H9 (cell line): Measurements from ENCODE around the gene DPF3. TPM values are rescaled to one million over a fixed set of nuclear protein-coding genes. Genes with fewer than 3 reads are reported as not detected.

ENCODE experiments used
- DNase-seq: peaks from one replicate; pipeline ENCODE4 v3.0.0-alpha.2; 2017
- H2AFZ ChIP-seq: one replicate; pipeline ENCODE4 v1.6.1; 2013; ENCODE audit warnings: mild to moderate bottlenecking, low read length, control low read depth, moderate library complexity
- H2AK5ac ChIP-seq: 2 replicates; pipeline ENCODE4 v1.6.1; 2013; ENCODE audit warnings: low read length, control low read depth, mixed read lengths; ENCODE audit not compliant: insufficient read length
- H2BK120ac ChIP-seq: one replicate; pipeline ENCODE4 v1.6.1; 2013; ENCODE audit warnings: low read depth, mild to moderate bottlenecking, low read length, control low read depth, inconsistent platforms; ENCODE audit not compliant: poor library complexity, severe bottlenecking
- H2BK12ac ChIP-seq: 2 replicates; pipeline ENCODE4 v1.6.1; 2013; ENCODE audit warnings: low read length, control low read depth, mixed read lengths, low read depth; ENCODE audit not compliant: insufficient read length
- H2BK15ac ChIP-seq: 2 replicates; pipeline ENCODE4 v1.6.1; 2013; ENCODE audit warnings: low read depth, low read length, control low read depth
- H2BK20ac ChIP-seq: one replicate; pipeline ENCODE4 v1.6.1; 2013; ENCODE audit warnings: low read depth, mild to moderate bottlenecking, low read length, control low read depth, inconsistent platforms; ENCODE audit not compliant: poor library complexity, severe bottlenecking
- H2BK5ac ChIP-seq: 2 replicates; pipeline ENCODE4 v1.6.1; 2013; ENCODE audit warnings: low read length, control low read depth, mixed read lengths; ENCODE audit not compliant: insufficient read length
- H3K14ac ChIP-seq: 2 replicates; pipeline ENCODE4 v1.6.1; 2013; ENCODE audit warnings: low read length, control low read depth; ENCODE audit not compliant: insufficient read depth
- H3K18ac ChIP-seq: 2 replicates; pipeline ENCODE4 v1.6.1; 2013; ENCODE audit warnings: low read depth, mild to moderate bottlenecking, mixed read lengths, low read length, control low read depth; ENCODE audit not compliant: insufficient read length
- H3K23ac ChIP-seq: 2 replicates; pipeline ENCODE4 v1.6.1; 2013; ENCODE audit warnings: low read length, control low read depth, mixed read lengths, low read depth; ENCODE audit not compliant: insufficient read length
- H3K23me2 ChIP-seq: 2 replicates; pipeline ENCODE4 v1.6.1; 2013; ENCODE audit warnings: low read depth, mild to moderate bottlenecking, mixed read lengths, low read length, control low read depth; ENCODE audit not compliant: insufficient read length, poor library complexity, severe bottlenecking
- H3K27ac ChIP-seq: 2 replicates; pipeline ENCODE4 v1.5.1; 2013; ENCODE audit warnings: low read length, control low read depth, mixed read lengths, low read depth; ENCODE audit not compliant: insufficient read length
- H3K27me3 ChIP-seq: 2 replicates; pipeline ENCODE4 v1.6.1; 2013; ENCODE audit warnings: low read length, control low read depth, inconsistent platforms; ENCODE audit not compliant: insufficient read depth
- H3K4ac ChIP-seq: 2 replicates; pipeline ENCODE4 v1.6.1; 2013; ENCODE audit warnings: low read depth, mild to moderate bottlenecking, control low read depth, inconsistent platforms, low read length, moderate library complexity
- H3K4me1 ChIP-seq: 2 replicates; pipeline ENCODE4 v1.6.1; 2013; ENCODE audit warnings: low read length, control low read depth, inconsistent platforms; ENCODE audit not compliant: insufficient read depth
- H3K4me2 ChIP-seq: 2 replicates; pipeline ENCODE4 v1.6.1; 2013; ENCODE audit warnings: low read length, control low read depth, mixed read lengths; ENCODE audit not compliant: insufficient read length, insufficient read depth
- H3K56ac ChIP-seq: 2 replicates; pipeline ENCODE4 v1.6.1; 2013; ENCODE audit warnings: low read depth, mild to moderate bottlenecking, mixed read lengths, low read length, control low read depth; ENCODE audit not compliant: insufficient read length
- H3K79me1 ChIP-seq: 2 replicates; pipeline ENCODE4 v1.6.1; 2013; ENCODE audit warnings: low read depth, mild to moderate bottlenecking, moderate library complexity, low read length, control low read depth, inconsistent platforms; ENCODE audit not compliant: insufficient read depth, poor library complexity, severe bottlenecking
- H3K79me2 ChIP-seq: 2 replicates; pipeline ENCODE4 v1.6.1; 2013; ENCODE audit warnings: low read length, control low read depth, inconsistent platforms; ENCODE audit not compliant: insufficient read depth
- H3K9ac ChIP-seq: 2 replicates; pipeline ENCODE4 v1.6.1; 2013; ENCODE audit warnings: low read length, control low read depth, mixed read lengths; ENCODE audit not compliant: insufficient read length; ENCODE audit errors: extremely low read depth
- H3K9me3 ChIP-seq: one replicate; pipeline ENCODE4 v1.6.1; 2013; ENCODE audit warnings: low read depth, low read length, inconsistent platforms; ENCODE audit not compliant: control insufficient read depth
- H3T11ph ChIP-seq: one replicate; pipeline ENCODE4 v1.6.1; 2013; ENCODE audit warnings: mild to moderate bottlenecking, low read length, control low read depth, inconsistent platforms
- H4K20me1 ChIP-seq: one replicate; pipeline ENCODE4 v1.6.1; 2013; ENCODE audit not compliant: control insufficient read depth, insufficient read length, insufficient read depth
- H4K5ac ChIP-seq: 2 replicates; pipeline ENCODE4 v1.6.1; 2013; ENCODE audit warnings: low read depth, mild to moderate bottlenecking, mixed read lengths, low read length, control low read depth; ENCODE audit not compliant: insufficient read length
- H4K8ac ChIP-seq: replicated peaks from 2 replicates; pipeline ENCODE4 v1.6.1; 2013; ENCODE audit warnings: low read length, control low read depth, mixed read lengths, low read depth; ENCODE audit not compliant: insufficient read length
- H4K91ac ChIP-seq: 2 replicates; pipeline ENCODE4 v1.6.1; 2013; ENCODE audit warnings: low read depth, mild to moderate bottlenecking, moderate library complexity, mixed read lengths, low read length, control low read depth; ENCODE audit not compliant: insufficient read length
- H3K27ac Mint-ChIP-seq, 3 experiments: 2 replicates in 2 of 3; 3 replicates in 1 of 3; pipeline ENCODE4 v1.8.0; 2020 to 2021; ENCODE audit warnings: mixed read lengths in 3 of 3, mild to moderate bottlenecking in 1 of 3, moderate library complexity in 1 of 3
- H3K27me3 Mint-ChIP-seq: 2 replicates; pipeline ENCODE4 v1.8.0; 2021; ENCODE audit warnings: low read depth, mild to moderate bottlenecking, moderate library complexity, mixed read lengths
- H3K36me3 Mint-ChIP-seq, 3 experiments: 2 replicates in 2 of 3; 3 replicates in 1 of 3; pipeline ENCODE4 v1.8.0; 2020 to 2021; ENCODE audit warnings: low read depth in 3 of 3, mixed read lengths in 3 of 3; ENCODE audit not compliant: insufficient read depth in 1 of 3
- H3K4me1 Mint-ChIP-seq, 2 experiments: 2 replicates each; pipeline ENCODE4 v1.8.0; 2020; ENCODE audit warnings: mixed read lengths in 2 of 2
- H3K4me3 Mint-ChIP-seq, 2 experiments: 2 replicates in 1 of 2; 3 replicates in 1 of 2; pipeline ENCODE4 v1.8.0; 2020 to 2021; ENCODE audit warnings: mild to moderate bottlenecking in 2 of 2, mixed read lengths in 2 of 2, moderate library complexity in 1 of 2
- H3K9me3 Mint-ChIP-seq, 2 experiments: 2 replicates in 1 of 2; 3 replicates in 1 of 2; pipeline ENCODE4 v1.8.0; 2020; ENCODE audit warnings: mild to moderate bottlenecking in 2 of 2, mixed read lengths in 2 of 2, moderate library complexity in 1 of 2
- CTCF ChIP-seq: fragments of 200-600 bp; sonication (generic); conservative IDR thresholded peaks from 3 replicates; pipeline ENCODE4 v1.8.0; 2021; ENCODE audit warnings: antibody characterized with exemption, mild to moderate bottlenecking
- WGBS: extraction: QIAGEN DNeasy Blood & Tissue Kit; methylation state at CpG from one replicate; pipeline ENCODE4 v1.1.7; 2013; ENCODE audit warnings: missing lambda C conversion rate, low lambda C conversion rate, mixed read lengths; ENCODE audit not compliant: insufficient read length; ENCODE audit errors: extremely low coverage; 5-methylcytosine and 5-hydroxymethylcytosine counted together
- total RNA-seq: library from RNA; stranded (reverse); gene quantifications from 2 replicates; pipeline ENCODE4 v1.2.1, GENCODE V29; 2021

Gene DPF3
- total RNA-seq, 1 experiment from 2014 or later = not detected

GRCh38 chr14:72715215-72715849 lies 178.6 kb downstream of the DPF3 start:
- H3K56ac ChIP-seq = no peak overlapping the region
- no peak overlapping the region; the same call in 1 of the 2 replicates for H3K14ac ChIP-seq
- H3K27me3 ChIP-seq = no peaks in the 10 kb centered on the region
- H4K8ac ChIP-seq = no peak overlapping the region
- H3K4me1 ChIP-seq = no peaks in the 10 kb centered on the region
- H4K5ac ChIP-seq = no peak overlapping the region
- H3K9ac ChIP-seq = no peak overlapping the region
- no peak overlapping the region for H4K91ac ChIP-seq
- H4K20me1 ChIP-seq = no peaks in the 10 kb centered on the region
- Mint-ChIP-seq H3K4me1 (peaks cover 0 to 9% of the 10 kb centered on the region in 2 experiments; a peak in 2 of 4 replicates), H3K4me3 (no peak overlapping the region), H3K27ac (no peak overlapping the region), H3K9me3 (no peaks in the 10 kb centered on the region; a peak in 1 of 5 replicates), H3K36me3 (no peaks in the 10 kb centered on the region), H3K27me3 (no peaks in the 10 kb centered on the region)
- DNase-seq = no peak
- H3K4me2 ChIP-seq = no peak overlapping the region
- H3K23ac ChIP-seq = no peak overlapping the region
- H2BK20ac ChIP-seq = no peak overlapping the region
- H2BK120ac ChIP-seq = no peak overlapping the region
- no peak overlapping the region for H2AFZ ChIP-seq
- H2BK12ac ChIP-seq = no peak overlapping the region
- no peak overlapping the region for H2AK5ac ChIP-seq
- H3K18ac ChIP-seq = no peak overlapping the region
- H3K79me2 ChIP-seq = no peaks in the 10 kb centered on the region
- no peak overlapping the region for H3K27ac ChIP-seq
- H3K79me1 ChIP-seq = no peaks in the 10 kb centered on the region
- H3K9me3 ChIP-seq = no peaks in the 10 kb centered on the region
- no peak overlapping the region for H3T11ph ChIP-seq
- TF ChIP-seq CTCF = no peak
- H3K23me2 ChIP-seq = no peaks in the 10 kb centered on the region
- no peak overlapping the region for H2BK15ac ChIP-seq
- no peak overlapping the region for H2BK5ac ChIP-seq
- WGBS = no CpG with 5 or more reads among the region's 7 CpGs
- no peak overlapping the region for H3K4ac ChIP-seq
